ENCODE results near the gene SLC29A1. TPM values are rescaled to one million over a fixed set of nuclear protein-coding genes. Genes with fewer than 3 reads are reported as not detected.

Gene SLC29A1
- total RNA-seq, 1 donor from 2014 or later, result 1.8 TPM

- TF ChIP-seq, protein P1, sequence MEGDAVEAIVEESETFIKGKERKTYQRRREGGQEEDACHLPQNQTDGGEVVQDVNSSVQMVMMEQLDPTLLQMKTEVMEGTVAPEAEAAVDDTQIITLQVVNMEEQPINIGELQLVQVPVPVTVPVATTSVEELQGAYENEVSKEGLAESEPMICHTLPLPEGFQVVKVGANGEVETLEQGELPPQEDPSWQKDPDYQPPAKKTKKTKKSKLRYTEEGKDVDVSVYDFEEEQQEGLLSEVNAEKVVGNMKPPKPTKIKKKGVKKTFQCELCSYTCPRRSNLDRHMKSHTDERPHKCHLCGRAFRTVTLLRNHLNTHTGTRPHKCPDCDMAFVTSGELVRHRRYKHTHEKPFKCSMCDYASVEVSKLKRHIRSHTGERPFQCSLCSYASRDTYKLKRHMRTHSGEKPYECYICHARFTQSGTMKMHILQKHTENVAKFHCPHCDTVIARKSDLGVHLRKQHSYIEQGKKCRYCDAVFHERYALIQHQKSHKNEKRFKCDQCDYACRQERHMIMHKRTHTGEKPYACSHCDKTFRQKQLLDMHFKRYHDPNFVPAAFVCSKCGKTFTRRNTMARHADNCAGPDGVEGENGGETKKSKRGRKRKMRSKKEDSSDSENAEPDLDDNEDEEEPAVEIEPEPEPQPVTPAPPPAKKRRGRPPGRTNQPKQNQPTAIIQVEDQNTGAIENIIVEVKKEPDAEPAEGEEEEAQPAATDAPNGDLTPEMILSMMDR (IDR thresholded peaks at IDR 0.05; ENCODE audit: insufficient read depth, low read length, severe bottlenecking), result no peak
- DNase-seq (ENCODE audit: low read depth) (no peak), FAIRE-seq (no peak)
- no peaks in the 10 kb centered on the region for H3K27me3 ChIP-seq (ENCODE audit: control insufficient read depth, insufficient read depth, low read length)
- no peak overlapping the region for H3K4me3 ChIP-seq (ENCODE audit: low read depth, low read length)
- H3K36me3 ChIP-seq (ENCODE audit: control insufficient read depth, insufficient read depth, low read length), result peaks cover 34% of the 10 kb centered on the region
Observed at GRCh38 chr6:44251576-44252524, 28.5 kb downstream of the SLC29A1 start.

DNA sequence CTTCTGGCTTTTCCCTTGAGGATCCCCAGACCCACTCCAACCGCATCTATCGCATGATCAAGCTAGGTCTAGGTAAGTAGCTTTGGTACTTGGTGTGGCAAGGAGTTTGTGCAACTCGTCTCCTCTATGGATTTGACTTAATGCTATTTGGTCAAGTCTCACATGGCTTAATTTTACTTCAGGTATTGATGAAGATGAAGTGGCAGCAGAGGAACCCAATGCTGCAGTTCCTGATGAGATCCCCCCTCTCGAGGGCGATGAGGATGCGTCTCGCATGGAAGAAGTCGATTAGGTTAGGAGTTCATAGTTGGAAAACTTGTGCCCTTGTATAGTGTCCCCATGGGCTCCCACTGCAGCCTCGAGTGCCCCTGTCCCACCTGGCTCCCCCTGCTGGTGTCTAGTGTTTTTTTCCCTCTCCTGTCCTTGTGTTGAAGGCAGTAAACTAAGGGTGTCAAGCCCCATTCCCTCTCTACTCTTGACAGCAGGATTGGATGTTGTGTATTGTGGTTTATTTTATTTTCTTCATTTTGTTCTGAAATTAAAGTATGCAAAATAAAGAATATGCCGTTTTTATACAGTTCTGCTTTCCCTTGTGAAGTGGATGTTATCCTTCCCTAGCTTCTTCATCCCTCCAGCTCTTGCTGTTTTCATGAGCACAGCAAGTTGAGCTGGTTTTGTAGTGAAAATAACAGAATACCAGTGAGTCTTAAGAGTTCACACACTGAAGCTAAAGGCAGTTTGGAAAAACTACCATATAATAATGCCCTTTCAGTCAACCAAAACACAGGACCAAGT lies 30.1 kb downstream of the SLC29A1 start:
- Histone ChIP-seq H3K4me3 (ENCODE audit: low read depth, low read length) (no peak overlapping the region), H3K36me3 (ENCODE audit: control insufficient read depth, insufficient read depth, low read length) (peaks cover 34% of the 10 kb centered on the region), H3K27me3 (ENCODE audit: control insufficient read depth, insufficient read depth, low read length) (no peaks in the 10 kb centered on the region)
- FAIRE-seq, result no peak
- TF ChIP-seq, protein P1 (IDR thresholded peaks at IDR 0.05; ENCODE audit: insufficient read depth, low read length, severe bottlenecking), result peak; percentile 60
- no peak for DNase-seq (ENCODE audit: low read depth)

GRCh38 chr6:44254191-44255104 lies 31.1 kb downstream of the SLC29A1 start:
- DNase-seq (ENCODE audit: low read depth) (no peak), FAIRE-seq (no peak)
- TF ChIP-seq, protein P1 (IDR thresholded peaks at IDR 0.05; ENCODE audit: insufficient read depth, low read length, severe bottlenecking), result no peak
- H3K4me3 ChIP-seq (ENCODE audit: low read depth, low read length), result no peak overlapping the region
- peaks cover 33% of the 10 kb centered on the region for H3K36me3 ChIP-seq (ENCODE audit: control insufficient read depth, insufficient read depth, low read length)
- no peaks in the 10 kb centered on the region for H3K27me3 ChIP-seq (ENCODE audit: control insufficient read depth, insufficient read depth, low read length)

- DNase-seq (ENCODE audit: low read depth) (no peak), FAIRE-seq (no peak)
- H3K36me3 ChIP-seq (ENCODE audit: control insufficient read depth, insufficient read depth, low read length), result peaks cover 32% of the 10 kb centered on the region
- no peaks in the 10 kb centered on the region for H3K27me3 ChIP-seq (ENCODE audit: control insufficient read depth, insufficient read depth, low read length)
- no peak overlapping the region for H3K4me3 ChIP-seq (ENCODE audit: low read depth, low read length)
- TF ChIP-seq, protein P1 (IDR thresholded peaks at IDR 0.05; ENCODE audit: insufficient read depth, low read length, severe bottlenecking), result no peak
Observed at GRCh38 chr6:44255105-44255808, 31.9 kb downstream of the SLC29A1 start.
